SK-N-SH treated with all-trans-retinoic acid at 6 μM for 48 hours (cell line): ENCODE data around the gene QPCTL.

ENCODE experiments used
- ARNTL ChIP-seq: fragments of 450-650 bp; formaldehyde crosslinking; IDR thresholded peaks from 2 replicates; pipeline ENCODE4 v1.5.0; 2020; ENCODE audit warnings: low read depth, mild to moderate bottlenecking, moderate library complexity, borderline replicate concordance
- CSDC2 ChIP-seq: fragments of 250-450 bp; sonication (Bioruptor Pico); IDR thresholded peaks from 2 replicates; pipeline ENCODE4 v1.5.0; 2020; ENCODE audit warnings: mild to moderate bottlenecking, moderate library complexity
- GLIS3 ChIP-seq: fragments of 250-450 bp; sonication (Bioruptor Pico); IDR thresholded peaks from 2 replicates; pipeline ENCODE4 v1.5.0; 2020; ENCODE audit warnings: mild to moderate bottlenecking, moderate library complexity
- SNAI2 ChIP-seq: fragments of 250-450 bp; sonication (Bioruptor Pico); IDR thresholded peaks from 2 replicates; pipeline ENCODE4 v1.5.0; 2020; ENCODE audit warnings: mild to moderate bottlenecking, moderate library complexity
- TCF4 ChIP-seq: fragments of 250-450 bp; sonication (Bioruptor Pico); IDR thresholded peaks from 2 replicates; pipeline ENCODE4 v1.8.0; 2021; ENCODE audit warnings: mild to moderate bottlenecking, moderate library complexity, borderline replicate concordance
- TOX ChIP-seq: fragments of 250-450 bp; sonication (Bioruptor Pico); IDR thresholded peaks from 2 replicates; pipeline ENCODE4 v1.8.0; 2021; ENCODE audit warnings: mild to moderate bottlenecking, moderate library complexity, borderline replicate concordance
- TSHZ2 ChIP-seq: fragments of 250-450 bp; sonication (Bioruptor Pico); IDR thresholded peaks from 2 replicates; pipeline ENCODE4 v1.5.0; 2020; ENCODE audit warnings: mild to moderate bottlenecking, moderate library complexity
- ZFP30 ChIP-seq: fragments of 450-650 bp; formaldehyde crosslinking; IDR thresholded peaks from 2 replicates; pipeline ENCODE4 v1.5.0; 2022; ENCODE audit warnings: mild to moderate bottlenecking, moderate library complexity
- ZNF70 ChIP-seq: fragments of 450-650 bp; formaldehyde crosslinking; IDR thresholded peaks from 2 replicates; pipeline ENCODE4 v1.5.0; 2020; ENCODE audit warnings: mild to moderate bottlenecking, moderate library complexity
- TF ChIP-seq, protein P1 (sequence below): fragments of 250-450 bp; sonication (Bioruptor Pico); IDR thresholded peaks from 2 replicates; pipeline ENCODE4 v1.8.0; 2020; ENCODE audit warnings: mild to moderate bottlenecking, moderate library complexity, borderline replicate concordance
- TF ChIP-seq, protein P2 (sequence below): fragments of 250-450 bp; sonication (Bioruptor Pico); IDR thresholded peaks from 2 replicates; pipeline ENCODE4 v1.5.1; 2021; ENCODE audit warnings: mild to moderate bottlenecking, moderate library complexity

GRCh38 chr19:45711851-45712698 lies 19.6 kb downstream of the QPCTL start:
- TF ChIP-seq TCF4 (CRISPR knock-in tag) (no peak), ZFP30 (no peak), ARNTL (CRISPR knock-in tag) (no peak), ZNF70 (CRISPR knock-in tag) (no peak), GLIS3 (CRISPR knock-in tag) (no peak), TSHZ2 (no peak), CSDC2 (no peak), TOX (CRISPR knock-in tag) (no peak), SNAI2 (CRISPR knock-in tag) (no peak)
- TF ChIP-seq, protein P1, sequence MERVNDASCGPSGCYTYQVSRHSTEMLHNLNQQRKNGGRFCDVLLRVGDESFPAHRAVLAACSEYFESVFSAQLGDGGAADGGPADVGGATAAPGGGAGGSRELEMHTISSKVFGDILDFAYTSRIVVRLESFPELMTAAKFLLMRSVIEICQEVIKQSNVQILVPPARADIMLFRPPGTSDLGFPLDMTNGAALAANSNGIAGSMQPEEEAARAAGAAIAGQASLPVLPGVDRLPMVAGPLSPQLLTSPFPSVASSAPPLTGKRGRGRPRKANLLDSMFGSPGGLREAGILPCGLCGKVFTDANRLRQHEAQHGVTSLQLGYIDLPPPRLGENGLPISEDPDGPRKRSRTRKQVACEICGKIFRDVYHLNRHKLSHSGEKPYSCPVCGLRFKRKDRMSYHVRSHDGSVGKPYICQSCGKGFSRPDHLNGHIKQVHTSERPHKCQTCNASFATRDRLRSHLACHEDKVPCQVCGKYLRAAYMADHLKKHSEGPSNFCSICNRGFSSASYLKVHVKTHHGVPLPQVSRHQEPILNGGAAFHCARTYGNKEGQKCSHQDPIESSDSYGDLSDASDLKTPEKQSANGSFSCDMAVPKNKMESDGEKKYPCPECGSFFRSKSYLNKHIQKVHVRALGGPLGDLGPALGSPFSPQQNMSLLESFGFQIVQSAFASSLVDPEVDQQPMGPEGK (CRISPR knock-in tag): no peak
- TF ChIP-seq, protein P2, sequence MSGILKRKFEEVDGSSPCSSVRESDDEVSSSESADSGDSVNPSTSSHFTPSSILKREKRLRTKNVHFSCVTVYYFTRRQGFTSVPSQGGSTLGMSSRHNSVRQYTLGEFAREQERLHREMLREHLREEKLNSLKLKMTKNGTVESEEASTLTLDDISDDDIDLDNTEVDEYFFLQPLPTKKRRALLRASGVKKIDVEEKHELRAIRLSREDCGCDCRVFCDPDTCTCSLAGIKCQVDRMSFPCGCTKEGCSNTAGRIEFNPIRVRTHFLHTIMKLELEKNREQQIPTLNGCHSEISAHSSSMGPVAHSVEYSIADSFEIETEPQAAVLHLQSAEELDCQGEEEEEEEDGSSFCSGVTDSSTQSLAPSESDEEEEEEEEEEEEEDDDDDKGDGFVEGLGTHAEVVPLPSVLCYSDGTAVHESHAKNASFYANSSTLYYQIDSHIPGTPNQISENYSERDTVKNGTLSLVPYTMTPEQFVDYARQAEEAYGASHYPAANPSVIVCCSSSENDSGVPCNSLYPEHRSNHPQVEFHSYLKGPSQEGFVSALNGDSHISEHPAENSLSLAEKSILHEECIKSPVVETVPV (CRISPR knock-in tag): no peak
